ENCODE data around the gene ZC3HAV1L. TPM values are rescaled to one million over a fixed set of nuclear protein-coding genes. Genes with fewer than 3 reads are reported as not detected.
"Not testable (repeated sequence)": the region's sequence is repeated elsewhere in the genome, so short reads cannot be mapped to it uniquely, and the experiment has no call there.

The ZC3HAV1L gene, protein sequence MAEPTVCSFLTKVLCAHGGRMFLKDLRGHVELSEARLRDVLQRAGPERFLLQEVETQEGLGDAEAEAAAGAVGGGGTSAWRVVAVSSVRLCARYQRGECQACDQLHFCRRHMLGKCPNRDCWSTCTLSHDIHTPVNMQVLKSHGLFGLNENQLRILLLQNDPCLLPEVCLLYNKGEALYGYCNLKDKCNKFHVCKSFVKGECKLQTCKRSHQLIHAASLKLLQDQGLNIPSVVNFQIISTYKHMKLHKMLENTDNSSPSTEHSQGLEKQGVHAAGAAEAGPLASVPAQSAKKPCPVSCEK
- 19.7 TPM in 2 replicates for total RNA-seq

DNA sequence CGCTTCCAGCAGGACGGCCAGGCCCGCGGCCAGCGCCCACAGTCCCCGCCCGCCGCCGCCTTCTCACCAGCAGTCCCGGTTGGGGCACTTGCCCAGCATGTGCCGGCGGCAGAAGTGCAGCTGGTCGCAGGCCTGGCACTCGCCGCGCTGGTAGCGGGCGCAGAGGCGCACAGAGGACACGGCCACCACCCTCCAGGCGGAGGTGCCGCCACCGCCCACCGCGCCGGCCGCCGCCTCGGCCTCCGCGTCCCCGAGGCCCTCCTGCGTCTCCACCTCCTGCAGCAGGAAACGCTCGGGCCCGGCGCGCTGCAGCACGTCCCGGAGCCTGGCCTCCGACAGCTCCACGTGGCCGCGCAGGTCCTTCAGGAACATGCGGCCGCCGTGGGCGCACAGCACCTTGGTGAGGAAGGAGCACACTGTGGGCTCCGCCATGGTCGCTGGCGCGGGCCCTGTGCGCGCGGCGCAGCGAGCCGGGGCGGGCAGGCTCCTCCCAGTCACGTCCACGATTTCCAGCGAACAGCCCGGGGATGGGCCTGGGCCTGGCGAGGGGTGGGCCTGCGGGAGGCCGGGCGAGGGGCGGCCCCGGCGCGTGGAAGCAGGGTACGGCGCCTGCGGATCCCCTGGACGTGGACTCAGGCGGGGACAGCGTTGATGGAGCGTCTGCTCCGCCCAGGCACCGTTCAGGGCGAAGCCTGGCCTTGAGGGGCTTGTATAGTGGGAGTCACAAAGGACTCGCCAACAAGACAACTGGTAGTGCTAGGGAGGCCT lies at the start of gene ZC3HAV1L:
TSS of gene ZC3HAV1L (minus strand) at position 457 of the 768 bp plus-strand sequence. CDS start at position 432, 25 bp downstream.
- intact Hi-C loops (cut with micrococcal nuclease), result loop anchor here (1.0 to 5.0 kb wide), 2 partner anchors 9 to 307 kb away; partner anchors contain the start of gene FMC1

DNA sequence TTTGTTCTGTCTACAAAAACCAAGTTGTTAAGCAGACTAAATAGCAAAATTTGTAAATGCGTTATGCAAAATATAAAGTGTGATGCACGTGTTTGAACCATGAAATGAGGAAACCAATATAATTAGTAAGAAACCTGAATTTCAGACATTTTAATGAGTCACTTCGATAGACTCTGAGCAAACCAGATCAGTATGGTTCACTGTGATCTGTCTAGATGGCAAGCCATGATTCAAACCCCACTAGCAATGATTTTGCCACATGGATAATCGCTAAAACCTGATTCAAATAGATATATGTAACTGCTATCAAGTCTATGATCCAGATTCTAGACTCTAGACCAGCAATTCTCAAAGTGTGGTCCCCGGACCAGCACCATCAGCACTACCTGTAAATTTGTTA lies 48.9 kb upstream of the ZC3HAV1L start:
- intact Hi-C loops (cut with micrococcal nuclease), result no loop called here

DNA sequence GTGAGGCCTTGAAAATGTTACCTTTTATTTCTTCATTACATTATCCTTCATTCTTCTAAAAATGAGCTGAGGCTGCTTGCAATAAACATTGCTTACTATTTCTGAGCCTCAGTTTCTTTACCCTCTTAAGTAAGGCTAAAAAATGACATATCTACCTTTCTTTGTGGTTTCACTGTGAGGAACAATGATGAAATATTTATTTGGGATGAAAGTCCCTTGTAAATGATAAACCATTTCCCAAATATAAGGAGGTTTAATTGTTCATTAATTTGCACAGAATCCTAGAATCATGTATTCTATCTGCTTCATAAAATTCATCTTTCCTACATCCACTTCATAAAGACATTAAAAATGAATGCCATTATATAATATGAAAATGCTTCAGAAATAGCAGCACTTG lies 45.7 kb upstream of the ZC3HAV1L start:
- intact Hi-C loops (cut with micrococcal nuclease), result no loop called here

DNA sequence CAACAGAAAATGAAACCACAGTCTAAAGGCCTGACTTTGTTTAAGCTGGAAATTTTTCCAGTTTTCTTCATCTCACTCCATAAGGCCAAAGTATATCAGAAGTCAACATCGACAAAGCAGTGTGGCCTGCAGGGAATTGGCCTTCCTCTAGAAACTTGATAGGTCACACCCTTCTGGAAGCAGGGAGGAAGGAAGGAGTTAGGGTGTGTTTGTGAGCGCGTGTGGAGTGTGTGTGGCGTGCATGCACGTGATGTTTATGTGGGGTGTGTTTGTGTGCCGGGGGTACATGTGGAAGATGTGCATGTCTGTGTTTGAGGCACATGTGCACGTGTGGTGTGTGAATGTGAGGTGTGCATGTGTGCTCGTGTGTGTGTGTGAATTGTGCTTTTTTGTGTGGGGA lies 45.1 kb upstream of the ZC3HAV1L start:
- intact Hi-C loops (cut with micrococcal nuclease), result no loop called here

DNA sequence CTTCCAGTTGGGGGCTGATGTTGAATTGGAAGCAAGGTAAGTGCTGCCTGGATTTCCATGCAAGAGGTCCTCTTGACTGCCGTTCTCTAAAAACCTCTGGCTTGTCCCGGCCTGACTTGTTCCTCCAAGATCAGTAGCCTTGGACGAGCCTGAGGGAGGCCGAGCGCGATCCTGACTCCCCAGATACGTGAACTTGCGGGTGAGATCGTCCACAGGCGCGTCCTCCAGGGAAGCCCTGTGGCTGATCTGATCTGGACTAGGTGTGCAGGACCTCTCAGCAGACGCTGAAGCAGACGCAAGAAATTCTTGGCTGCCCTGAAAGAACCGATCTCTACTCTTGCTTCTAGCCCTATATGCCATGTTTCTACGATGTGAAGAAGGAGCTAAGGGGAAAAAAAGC lies 44.0 kb upstream of the ZC3HAV1L start:
- intact Hi-C loops (cut with micrococcal nuclease), result no loop called here

DNA sequence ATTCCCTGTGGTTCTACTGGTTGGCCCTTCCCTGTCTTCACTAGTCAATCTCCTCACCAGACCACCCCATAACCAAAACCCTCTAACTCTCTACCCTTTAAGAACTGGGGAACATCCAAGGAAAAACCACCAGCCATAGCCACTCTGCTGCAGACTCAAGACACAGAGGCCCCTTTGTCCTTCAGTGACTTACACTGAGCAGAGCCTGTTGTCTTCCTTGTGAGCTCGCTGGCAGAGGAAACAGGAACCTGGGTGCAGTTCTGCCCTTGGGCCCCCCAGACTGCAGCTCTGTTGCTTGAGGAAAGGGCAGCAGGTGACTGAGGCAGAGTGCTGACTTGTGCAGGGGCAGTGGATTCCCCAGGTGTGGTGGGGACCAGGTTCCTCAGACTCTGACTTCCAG lies 43.1 kb upstream of the ZC3HAV1L start:
- intact Hi-C loops (cut with micrococcal nuclease), result no loop called here

DNA sequence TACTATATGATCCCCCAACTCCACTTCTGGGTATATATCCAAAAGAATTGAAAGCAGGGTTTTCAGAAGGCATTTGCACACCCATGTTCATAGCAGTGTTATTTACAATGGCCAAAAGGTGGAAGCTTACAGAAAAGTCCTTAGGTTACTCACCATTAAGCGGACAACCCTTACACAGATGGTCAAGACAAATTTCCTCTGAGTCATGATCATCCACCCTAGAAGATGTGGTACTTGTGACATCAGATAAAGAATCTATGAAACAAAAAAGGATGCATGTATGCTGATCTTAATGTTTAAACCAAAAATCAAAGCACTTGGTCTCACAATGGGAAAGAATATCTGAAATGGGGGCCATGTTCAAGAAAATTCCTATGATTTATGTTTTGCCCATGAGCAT lies 42.6 kb upstream of the ZC3HAV1L start:
- intact Hi-C loops (cut with micrococcal nuclease), result no loop called here

DNA sequence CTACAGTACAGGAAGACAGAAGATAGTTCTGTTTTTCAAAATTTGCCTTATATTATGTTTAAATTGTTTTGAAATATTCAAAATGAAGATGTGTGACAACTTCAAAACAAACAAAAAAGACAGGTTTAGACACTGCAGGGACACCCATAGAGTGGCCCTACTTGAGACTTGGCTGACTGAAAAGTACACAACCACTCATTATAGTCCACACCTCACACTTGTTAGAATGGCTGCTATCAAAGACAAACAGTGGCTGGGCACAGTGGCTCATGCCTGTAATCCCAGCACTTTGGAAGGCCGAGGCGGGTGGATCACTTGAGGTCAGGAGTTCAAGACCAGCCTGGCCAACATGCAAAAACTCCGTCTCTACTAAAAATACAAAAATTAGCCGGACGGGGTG lies 41.9 kb upstream of the ZC3HAV1L start:
- intact Hi-C loops (cut with micrococcal nuclease), result not testable (repeated sequence)

DNA sequence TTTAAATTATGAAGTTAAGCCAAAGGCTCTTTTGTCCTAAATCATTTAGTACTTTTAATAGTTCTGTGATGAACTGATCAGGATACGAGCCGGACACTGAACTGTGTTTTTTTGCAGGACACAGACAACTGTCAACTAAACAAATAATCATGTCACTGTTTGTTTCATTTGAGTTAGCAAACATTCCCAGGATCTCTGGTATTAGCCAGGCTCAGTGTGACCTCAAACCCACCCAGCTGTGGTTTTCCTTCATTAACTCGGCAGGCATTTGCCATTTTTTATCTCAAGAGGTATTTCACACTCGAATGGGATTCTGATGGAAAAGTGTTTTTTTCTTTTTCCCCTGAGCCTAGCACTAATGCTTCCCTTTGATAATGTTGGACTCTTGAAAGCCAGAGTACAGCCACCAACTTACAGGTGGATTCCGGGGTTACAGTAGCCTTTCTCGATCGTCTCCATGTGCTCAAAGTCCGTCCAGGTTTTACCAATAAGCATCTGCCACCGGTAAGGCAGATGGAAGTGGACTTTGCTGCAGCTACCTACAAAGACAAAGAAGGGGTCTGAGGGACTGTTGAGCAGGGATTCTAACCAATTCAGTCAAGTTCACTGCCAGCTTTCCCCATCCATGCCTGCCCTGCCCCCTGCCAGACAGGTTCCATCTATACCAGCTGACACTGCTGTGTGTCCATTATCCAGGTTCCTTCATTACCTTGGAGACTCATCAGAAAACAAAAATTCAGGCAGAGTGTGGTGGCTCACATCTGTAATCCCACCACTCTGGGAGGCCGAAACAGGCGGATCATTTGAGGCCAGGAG lies 40.2 kb upstream of the ZC3HAV1L start:
- intact Hi-C loops (cut with micrococcal nuclease), result loop anchor here (1.0 kb wide), 4 partner anchors 19 to 190 kb away; no protein-coding TSS in a partner anchor

DNA sequence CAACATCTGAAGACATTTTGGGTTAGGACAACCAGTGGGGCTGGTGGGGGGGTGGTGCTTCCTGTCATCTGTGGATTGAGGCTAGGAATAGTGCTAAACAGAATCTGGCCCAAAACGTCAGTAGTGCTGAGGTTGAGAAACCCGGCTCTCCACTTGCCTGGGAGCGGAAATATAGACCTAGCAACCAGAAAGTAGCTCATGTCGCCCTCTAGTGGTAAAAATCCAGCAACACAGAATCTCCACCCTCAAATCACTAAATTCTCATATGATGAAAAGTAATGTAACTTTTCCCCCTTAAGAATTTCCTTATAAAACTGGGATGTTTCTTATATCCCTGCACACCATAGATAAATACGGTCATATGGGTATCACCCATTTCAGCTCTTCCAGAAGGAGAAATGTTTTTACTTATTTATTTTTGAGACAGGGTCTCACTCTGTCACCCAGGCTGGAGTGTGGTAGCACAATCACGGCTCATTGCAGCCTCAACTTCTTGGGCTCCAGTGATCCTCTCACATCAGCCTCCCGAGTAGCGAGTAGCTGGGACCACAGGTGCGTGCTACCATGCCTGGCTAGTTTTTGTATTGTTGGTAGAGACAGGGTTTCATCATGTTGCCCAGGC lies 39.3 kb upstream of the ZC3HAV1L start:
- intact Hi-C loops (cut with micrococcal nuclease), result loop anchor here (1.0 kb wide), 4 partner anchors 20 to 189 kb away; no protein-coding TSS in a partner anchor

DNA sequence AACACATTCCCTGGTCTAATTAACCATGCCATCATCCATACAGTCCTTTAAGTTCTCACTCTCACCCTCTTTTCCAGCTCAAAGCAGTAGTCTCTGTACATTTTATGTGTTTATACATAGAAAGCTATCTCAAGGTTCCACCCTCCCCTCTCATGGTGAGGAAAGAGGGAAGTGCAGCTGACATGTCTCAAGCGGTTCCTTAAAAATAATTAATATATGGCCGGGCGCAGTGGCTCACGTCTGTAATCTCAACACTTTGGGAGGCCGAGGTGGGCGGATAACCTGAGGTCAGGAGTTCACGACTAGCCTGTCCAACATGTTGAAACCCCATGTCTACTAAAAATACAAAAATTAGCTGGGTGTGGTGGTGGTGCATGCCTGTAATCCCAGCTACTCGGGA lies 37.0 kb upstream of the ZC3HAV1L start:
- intact Hi-C loops (cut with micrococcal nuclease), result loop anchor here (5.0 kb wide), 1 partner anchor 35 kb away; the partner anchor contains the start of gene ZC3HAV1

DNA sequence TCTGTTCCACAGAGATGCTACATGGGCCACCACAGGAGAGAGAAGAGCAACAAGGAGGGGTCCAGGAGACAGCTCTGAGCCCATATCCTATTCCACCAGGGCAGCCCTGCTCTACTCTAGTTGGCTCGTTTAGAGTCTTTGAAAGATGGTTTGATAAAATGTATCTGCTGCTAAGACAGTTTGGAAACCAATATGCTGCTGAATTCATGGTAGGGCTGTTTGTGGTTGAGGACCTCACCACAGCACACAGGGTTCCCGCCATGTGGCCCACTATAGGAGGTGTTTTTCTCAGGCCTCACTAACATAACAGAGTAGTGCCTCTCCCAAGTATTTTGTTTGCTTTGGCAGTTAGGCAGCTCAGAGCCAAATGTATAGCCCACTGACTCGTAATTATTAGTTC lies 35.8 kb upstream of the ZC3HAV1L start:
- intact Hi-C loops (cut with micrococcal nuclease), result loop anchor here (1.0 to 5.0 kb wide), 2 partner anchors 36 to 168 kb away; partner anchors contain the start of gene ZC3HAV1

DNA sequence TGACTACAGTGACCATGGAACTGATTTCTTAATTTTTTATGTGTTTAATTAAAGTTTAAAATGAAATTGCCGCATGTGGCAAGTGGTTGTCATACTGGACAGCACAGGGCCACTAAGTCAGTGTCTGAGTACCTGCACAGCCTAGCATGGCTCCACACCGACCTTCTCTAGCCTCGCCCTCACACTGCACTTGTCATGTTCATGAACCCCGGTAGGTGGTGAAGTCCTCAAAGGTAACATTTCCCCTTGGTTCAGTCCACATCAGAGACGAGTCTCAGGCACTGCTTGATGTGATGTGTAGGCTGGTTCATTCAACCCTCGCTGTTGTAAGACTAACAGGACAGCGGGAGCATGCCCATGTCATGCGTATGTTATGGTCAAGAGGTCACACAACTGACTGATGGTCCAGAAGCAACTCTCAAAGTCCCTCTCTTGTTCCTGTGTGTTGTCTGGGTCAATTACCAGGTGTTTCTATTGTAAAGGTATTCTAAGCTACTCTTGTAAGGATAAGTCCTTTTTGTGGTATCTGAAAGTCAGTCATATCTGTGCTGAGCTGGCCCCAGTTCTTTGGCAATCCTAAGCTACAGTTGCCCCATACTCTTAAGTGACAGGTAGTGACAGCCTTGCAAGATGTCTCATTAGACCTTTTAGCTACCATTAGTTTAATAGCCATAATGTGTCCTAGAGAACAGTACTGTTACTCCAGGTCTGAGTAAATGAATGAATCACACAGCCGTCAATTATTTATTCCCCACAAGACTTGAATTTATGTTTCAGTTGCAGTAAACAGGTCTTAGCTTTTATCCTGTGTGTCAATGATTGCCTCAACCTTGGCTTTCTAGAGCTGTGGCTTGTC lies 32.9 kb upstream of the ZC3HAV1L start:
- intact Hi-C loops (cut with micrococcal nuclease), result no loop called here

DNA sequence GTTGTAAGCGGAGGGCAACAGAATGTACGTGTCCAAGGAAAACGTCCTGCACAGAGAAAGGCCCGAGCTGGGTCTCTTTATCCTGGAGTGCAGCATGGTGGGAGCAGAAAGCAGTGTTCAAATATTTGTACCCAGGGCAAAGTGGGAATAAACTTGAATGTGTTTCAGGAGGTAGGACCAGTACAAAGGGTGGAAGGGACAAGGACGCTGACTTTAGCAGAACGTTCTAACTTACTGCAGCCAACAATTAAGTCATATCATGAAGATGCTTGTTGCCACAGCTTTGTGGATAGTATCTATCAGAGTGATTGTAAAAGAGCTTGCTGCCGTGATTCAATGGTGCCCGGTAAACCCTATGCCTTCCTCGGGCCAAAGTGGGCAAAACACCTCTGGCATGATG lies 30.5 kb upstream of the ZC3HAV1L start:
- intact Hi-C loops (cut with micrococcal nuclease), result no loop called here

DNA sequence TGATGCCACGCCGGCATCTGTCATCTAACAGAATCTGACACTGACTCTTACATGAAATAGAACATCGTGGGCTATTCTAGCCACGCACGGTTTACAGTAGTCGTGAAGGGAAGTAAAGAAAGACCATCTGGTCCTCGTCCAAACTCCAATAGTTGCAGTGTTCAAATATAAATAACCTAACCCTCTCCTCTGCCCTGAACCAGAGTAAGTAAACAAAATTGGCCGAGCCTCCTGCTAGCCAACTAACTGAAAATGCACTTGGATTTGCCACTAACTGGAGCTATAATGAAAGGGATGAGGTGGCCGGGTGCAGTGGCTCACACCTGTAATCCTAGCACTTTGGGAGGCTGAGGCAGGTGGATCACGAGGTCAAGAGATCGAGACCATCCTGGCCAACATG lies 29.5 kb upstream of the ZC3HAV1L start:
- intact Hi-C loops (cut with micrococcal nuclease), result no loop called here

DNA sequence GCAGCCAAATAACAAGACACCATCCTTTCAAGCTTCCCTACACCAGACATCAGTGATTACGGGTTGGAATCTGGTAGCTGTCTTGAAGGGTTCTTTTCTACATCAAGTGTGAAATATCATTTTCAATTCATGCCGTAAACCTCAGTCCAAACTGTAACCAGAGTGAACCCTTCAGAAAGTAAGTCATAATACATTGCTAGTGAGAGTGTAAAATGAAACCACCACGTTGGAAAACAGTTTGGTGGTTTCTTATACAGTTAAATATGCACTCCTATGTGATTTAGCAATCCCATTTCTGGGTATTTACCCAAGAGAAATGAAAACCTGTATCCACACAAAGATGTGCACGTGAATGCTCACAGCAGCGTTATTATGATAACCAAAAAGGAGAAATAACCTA lies 25.6 kb upstream of the ZC3HAV1L start:
- intact Hi-C loops (cut with micrococcal nuclease), result loop anchor here (2.0 kb wide), 1 partner anchor 17 kb away; no protein-coding TSS in a partner anchor

DNA sequence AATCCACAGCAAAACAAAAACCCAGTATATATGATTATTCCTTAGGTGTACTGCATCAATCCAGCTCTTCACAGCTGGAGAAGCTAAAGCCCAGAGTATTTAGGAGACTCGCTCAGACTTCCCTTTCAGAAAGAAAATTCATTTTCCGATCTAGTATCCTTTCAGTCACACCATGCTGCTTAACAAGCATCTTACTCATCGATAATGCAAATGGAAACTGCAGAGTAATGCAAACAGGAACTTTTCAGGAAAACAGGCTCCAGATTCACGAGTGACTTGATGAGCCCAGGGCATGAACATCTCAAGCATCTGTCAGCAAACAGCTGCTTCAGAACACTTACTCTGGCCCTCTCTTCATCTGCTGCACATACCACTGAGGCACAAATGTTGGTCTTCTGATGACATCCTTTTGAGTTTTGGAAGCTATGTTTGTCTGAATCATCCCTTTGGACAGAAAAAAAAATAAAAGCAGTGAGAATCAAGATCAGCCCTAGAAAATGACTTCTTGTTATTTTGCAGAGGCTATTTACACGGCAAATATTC lies 24.9 kb upstream of the ZC3HAV1L start:
- intact Hi-C loops (cut with micrococcal nuclease), result loop anchor here (2.0 kb wide), 1 partner anchor 16 kb away; no protein-coding TSS in a partner anchor

DNA sequence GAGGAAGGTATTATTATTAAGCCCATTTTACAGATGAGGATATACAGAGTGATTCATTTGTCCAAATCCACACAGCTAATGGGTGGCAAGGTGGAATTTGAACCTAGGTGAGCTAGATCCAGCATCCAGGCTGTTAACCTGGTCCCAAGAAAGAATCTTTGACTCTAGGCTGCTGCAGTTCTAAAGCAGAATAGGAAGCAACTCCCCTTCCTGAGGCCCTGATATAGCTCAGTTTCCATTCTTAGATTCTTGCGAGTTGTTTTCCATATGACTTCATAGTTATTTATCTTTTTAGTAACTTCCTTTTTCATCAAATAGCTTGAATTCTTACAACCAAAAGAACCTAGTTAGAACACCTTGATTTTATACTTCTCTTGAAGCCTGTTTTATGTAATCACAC lies 24.1 kb upstream of the ZC3HAV1L start:
- intact Hi-C loops (cut with micrococcal nuclease), result loop anchor here (2.0 kb wide), 1 partner anchor 15 kb away; no protein-coding TSS in a partner anchor

DNA sequence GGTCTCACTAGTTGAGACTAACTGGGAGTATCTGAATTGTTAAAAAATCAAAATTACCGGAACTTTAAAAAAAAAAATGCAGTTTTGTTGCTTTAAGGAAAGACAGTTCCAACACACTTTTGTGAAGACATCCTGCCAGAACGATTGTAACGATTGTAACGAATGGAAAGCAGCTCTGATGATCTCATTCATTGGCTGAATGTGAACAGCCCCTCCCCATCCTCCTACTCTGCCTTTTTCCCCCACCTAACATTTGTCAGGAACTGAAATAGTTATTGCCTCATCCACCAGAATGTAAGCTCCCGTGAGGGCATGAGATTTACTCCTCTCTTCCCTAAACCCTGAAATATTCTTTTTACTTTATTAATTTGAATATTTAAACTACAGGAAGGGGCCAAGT lies 23.1 kb upstream of the ZC3HAV1L start:
- intact Hi-C loops (cut with micrococcal nuclease), result no loop called here

DNA sequence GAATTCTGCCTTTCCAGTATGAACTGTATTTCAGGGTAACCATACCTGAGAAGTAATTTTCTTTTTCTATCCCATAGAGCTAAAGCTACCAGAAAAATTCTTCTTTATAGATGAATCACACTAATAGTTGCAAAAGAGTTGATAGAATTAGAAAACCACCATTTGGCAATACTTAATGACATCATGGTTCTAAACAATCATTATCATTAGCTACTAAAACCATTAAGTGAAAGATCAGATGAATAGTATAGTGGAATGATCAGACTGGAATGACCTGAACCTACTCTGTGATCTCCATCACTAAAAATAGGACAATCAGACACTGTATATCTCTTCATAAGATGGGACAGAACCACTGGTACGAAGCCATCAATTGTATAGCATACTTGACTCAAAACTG lies 19.8 kb upstream of the ZC3HAV1L start:
- intact Hi-C loops (cut with micrococcal nuclease), result no loop called here
